SK-N-SH (cell line): ENCODE data around the gene CAPN7. TPM values are rescaled to one million over a fixed set of nuclear protein-coding genes. Genes with fewer than 3 reads are reported as not detected.

Source experiments
- CTCF ChIA-PET: fragments of 300-600, 350-600 bp; formaldehyde crosslinking; extraction: SDS; loops from one replicate; lab custom pipeline; 2021; lab: Yijun Ruan, JAX
- POLR2A ChIA-PET: fragments of 350-600 bp; sonication (Branson Sonifier 250); formaldehyde crosslinking; extraction: SDS; loops from one replicate; lab custom pipeline; 2020; ENCODE audit warnings: antibody characterized with exemption, inconsistent platforms; lab: Yijun Ruan, JAX
- DNase-seq: peaks from one replicate; pipeline ENCODE4 v3.0.0; 2012
- H2AFZ ChIP-seq: fragments of 200-600 bp; sonication (generic); 2 replicates; pipeline ENCODE4 v1.8.1; 2016; ENCODE audit warnings: antibody characterized with exemption, mild to moderate bottlenecking, low read depth
- H3F3A ChIP-seq: fragments of 200-600 bp; sonication (generic); replicated peaks from 2 replicates; pipeline ENCODE3; 2016; ENCODE audit warnings: antibody characterized with exemption, mild to moderate bottlenecking; ENCODE audit not compliant: insufficient read depth
- H3K27ac ChIP-seq, 2 experiments: fragments of 200-500 bp in 1 of 2; fragments of 200-600 bp in 1 of 2; sonication (Bioruptor generic) in 1 of 2; sonication (generic), shearing (Covaris generic) in 1 of 2; 2 replicates each; pipeline versions ENCODE4 v1.5.1 to v1.6.1; 2014 to 2016; ENCODE audit warnings: low read depth in 2 of 2, inconsistent platforms in 1 of 2, low read length in 1 of 2, mild to moderate bottlenecking in 1 of 2, mixed read lengths in 1 of 2
- H3K27me3 ChIP-seq: fragments of 200-600 bp; sonication (generic), shearing (Covaris generic); 2 replicates; pipeline ENCODE4 v1.6.1; 2016; ENCODE audit warnings: mixed run types; ENCODE audit not compliant: insufficient read depth
- H3K36me3 ChIP-seq, 2 experiments: fragments of 200-500 bp in 1 of 2; fragments of 200-600 bp in 1 of 2; sonication (Bioruptor generic) in 1 of 2; sonication (generic) in 1 of 2; replicated peaks in 1 of 2; 2 replicates each; pipeline versions ENCODE3 to v1.5.1; 2014 to 2016; ENCODE audit warnings: low read length in 1 of 2, mild to moderate bottlenecking in 1 of 2; ENCODE audit not compliant: insufficient read depth in 2 of 2, control insufficient read depth in 1 of 2
- H3K4me1 ChIP-seq, 2 experiments: fragments of 200-500 bp in 1 of 2; fragments of 200-600 bp in 1 of 2; sonication (Bioruptor generic) in 1 of 2; sonication (generic), shearing (Covaris generic) in 1 of 2; 2 replicates each; pipeline versions ENCODE4 v1.5.1 to v1.6.1; 2014 to 2016; ENCODE audit warnings: low read depth in 1 of 2, low read length in 1 of 2, mixed run types in 1 of 2; ENCODE audit not compliant: insufficient read depth in 2 of 2, control insufficient read depth in 1 of 2
- H3K4me2 ChIP-seq: fragments of 200-600 bp; sonication (generic), shearing (Covaris generic); 2 replicates; pipeline ENCODE4 v1.6.1; 2017; ENCODE audit warnings: mixed run types
- H3K4me3 ChIP-seq, 2 experiments: fragments of 200-500 bp in 1 of 2; fragments of 200-600 bp in 1 of 2; sonication (Bioruptor generic) in 1 of 2; sonication (generic), shearing (Covaris generic) in 1 of 2; 2 replicates each; pipeline versions ENCODE4 v1.5.1 to v1.8.1; 2014 to 2016; ENCODE audit warnings: low read depth in 2 of 2, inconsistent platforms in 1 of 2, low read length in 1 of 2, mild to moderate bottlenecking in 1 of 2, mixed read lengths in 1 of 2, moderate library complexity in 1 of 2
- H3K79me2 ChIP-seq: fragments of 200-600 bp; sonication (generic); 2 replicates; pipeline ENCODE4 v1.8.1; 2017; ENCODE audit warnings: mild to moderate bottlenecking; ENCODE audit not compliant: insufficient read depth
- H3K9ac ChIP-seq: fragments of 200-600 bp; sonication (generic); 2 replicates; pipeline ENCODE4 v1.6.1; 2017; ENCODE audit warnings: mixed run types
- H3K9me2 ChIP-seq: fragments of 200-600 bp; sonication (generic); 2 replicates; pipeline ENCODE4 v1.6.1; 2017; ENCODE audit warnings: mixed run types
- H3K9me3 ChIP-seq: fragments of 200-600 bp; sonication (generic); 2 replicates; pipeline ENCODE4 v1.6.1; 2017; ENCODE audit warnings: mixed run types, mild to moderate bottlenecking, moderate library complexity
- H4K20me1 ChIP-seq: fragments of 200-600 bp; sonication (generic); 2 replicates; pipeline ENCODE4 v1.6.1; 2017; ENCODE audit warnings: mild to moderate bottlenecking, mixed run types; ENCODE audit not compliant: insufficient read depth
- CHD2 ChIP-seq: fragments of 150-350 bp; IDR thresholded peaks from 2 replicates; pipeline ENCODE4 v1.6.1; 2018; ENCODE audit warnings: low read length; ENCODE audit not compliant: partially characterized antibody
- EP300 ChIP-seq, 2 experiments: IDR thresholded peaks; 2 replicates each; pipeline versions ENCODE4 v1.4.0 to v1.6.1; 2012; ENCODE audit warnings: borderline replicate concordance in 1 of 2, low read depth in 1 of 2, low read length in 1 of 2
- EZH2phosphoT487 ChIP-seq: fragments of 200-600 bp; sonication (generic); IDR thresholded peaks from 2 replicates; pipeline ENCODE4 v1.6.1; 2017; ENCODE audit warnings: low read depth, mixed run types, mild to moderate bottlenecking, antibody characterized with exemption, moderate library complexity, borderline replicate concordance
- FOXM1 ChIP-seq: IDR thresholded peaks from 2 replicates; pipeline ENCODE4 v1.4.0; 2012; ENCODE audit warnings: low read depth, mild to moderate bottlenecking
- GATA2 ChIP-seq: sonication (generic); formaldehyde crosslinking; IDR thresholded peaks from 2 replicates; pipeline ENCODE4 v1.5.0; 2020; ENCODE audit warnings: mild to moderate bottlenecking, missing genetic modification reagents
- IRF3 ChIP-seq: fragments of 150-350 bp; IDR thresholded peaks from 2 replicates; pipeline ENCODE4 v1.6.1; 2016; ENCODE audit warnings: mild to moderate bottlenecking, low read depth, low read length
- MXI1 ChIP-seq: IDR thresholded peaks from 2 replicates; pipeline ENCODE4 v1.6.1; 2012; ENCODE audit warnings: mild to moderate bottlenecking, low read depth, low read length, improper control_type of control experiment
- NRF1 ChIP-seq: IDR thresholded peaks from 2 replicates; pipeline ENCODE4 v1.6.1; 2012; ENCODE audit warnings: low read depth, mild to moderate bottlenecking, low read length
- PBX3 ChIP-seq: IDR thresholded peaks from 2 replicates; pipeline ENCODE4; 2012
- POLR2AphosphoS5 ChIP-seq: IDR thresholded peaks from 2 replicates; pipeline ENCODE4 v1.6.1; 2012; ENCODE audit warnings: low read depth, low read length
- RAD21 ChIP-seq: IDR thresholded peaks from 2 replicates; pipeline ENCODE4 v1.6.1; 2012; ENCODE audit warnings: mild to moderate bottlenecking, low read length
- RCOR1 ChIP-seq: fragments of 150-350 bp; IDR thresholded peaks from 2 replicates; pipeline ENCODE4 v1.6.1; 2017; ENCODE audit warnings: antibody characterized with exemption, low read length
- SIN3A ChIP-seq: IDR thresholded peaks from 2 replicates; pipeline ENCODE4 v1.6.1; 2012; ENCODE audit warnings: low read depth, mild to moderate bottlenecking, low read length, moderate library complexity, borderline replicate concordance
- TAF1 ChIP-seq: IDR thresholded peaks from 2 replicates; pipeline ENCODE4 v1.6.1; 2012; ENCODE audit warnings: low read depth, mild to moderate bottlenecking, low read length, moderate library complexity, borderline replicate concordance
- WGBS: methylation state at CpG from one replicate; pipeline ENCODE4 v1.1.6; 2017; ENCODE audit warnings: low lambda C conversion rate; 5-methylcytosine and 5-hydroxymethylcytosine counted together
- polyA plus RNA-seq, 3 experiments: library from polyadenylated mRNA; depleted of rRNA; stranded (reverse); fragments of >200 nt; gene quantifications; 2 replicates each; pipeline ENCODE4 v1.2.3, GENCODE V29; 2012
- TF ChIP-seq, protein P1 (sequence below): IDR thresholded peaks from 2 replicates; pipeline ENCODE4 v1.6.1; 2012; ENCODE audit warnings: mild to moderate bottlenecking, low read depth, low read length, moderate library complexity
- TF ChIP-seq, protein P2 (sequence below): IDR thresholded peaks from 2 replicates; pipeline ENCODE4 v1.4.0; 2012; ENCODE audit warnings: low read depth, borderline replicate concordance

Gene CAPN7
- polyA plus RNA-seq, 1 of the 3 experiments (the other 2 are of a cell fraction), result 7.3 TPM

- 85% methylated on average over 2 of the region's 2 CpGs for WGBS
- no peaks in the 10 kb centered on the region for H4K20me1 ChIP-seq
- no peaks in the 10 kb centered on the region for H3K9me3 ChIP-seq
- H2AFZ ChIP-seq, result no peak overlapping the region
- CTCF ChIA-PET, result interaction anchor here (0.9 to 8.0 kb wide), 5 partner anchors 68 to 294 kb away, joined by 3 to 85 read pairs (median 7); partner anchors contain the start of gene SH3BP5
- no peaks in the 10 kb centered on the region for H3K27me3 ChIP-seq
- no peak overlapping the region for H3K4me2 ChIP-seq
- H3F3A ChIP-seq, result peaks cover 6% of the 10 kb centered on the region
- H3K27ac ChIP-seq, result no peak overlapping the region
- H3K4me1 ChIP-seq, result peaks cover 2 to 4% of the 10 kb centered on the region in 2 experiments; a peak in 3 of 4 replicates
- peaks cover 18 to 21% of the 10 kb centered on the region in 2 experiments for H3K36me3 ChIP-seq
- no peaks in the 10 kb centered on the region for H3K79me2 ChIP-seq
- no peak overlapping the region for H3K9ac ChIP-seq
- no peak for DNase-seq
- H3K4me3 ChIP-seq, result no peak overlapping the region
- H3K9me2 ChIP-seq, result no peaks in the 10 kb centered on the region
- TF ChIP-seq EP300 (IDR thresholded peaks at IDR 0.05; ENCODE audit: borderline replicate concordance in 1 of 2, low read depth in 1 of 2, low read length in 1 of 2) (no peak), EZH2phosphoT487 (no peak), POLR2AphosphoS5 (no peak), IRF3 (no peak), NRF1 (no peak), MXI1 (no peak), CHD2 (no peak), SIN3A (no peak), RAD21 (no peak), RCOR1 (no peak), GATA2 (CRISPR knock-in tag) (no peak), TAF1 (no peak), FOXM1 (no peak), PBX3 (no peak)
- TF ChIP-seq, protein P1, sequence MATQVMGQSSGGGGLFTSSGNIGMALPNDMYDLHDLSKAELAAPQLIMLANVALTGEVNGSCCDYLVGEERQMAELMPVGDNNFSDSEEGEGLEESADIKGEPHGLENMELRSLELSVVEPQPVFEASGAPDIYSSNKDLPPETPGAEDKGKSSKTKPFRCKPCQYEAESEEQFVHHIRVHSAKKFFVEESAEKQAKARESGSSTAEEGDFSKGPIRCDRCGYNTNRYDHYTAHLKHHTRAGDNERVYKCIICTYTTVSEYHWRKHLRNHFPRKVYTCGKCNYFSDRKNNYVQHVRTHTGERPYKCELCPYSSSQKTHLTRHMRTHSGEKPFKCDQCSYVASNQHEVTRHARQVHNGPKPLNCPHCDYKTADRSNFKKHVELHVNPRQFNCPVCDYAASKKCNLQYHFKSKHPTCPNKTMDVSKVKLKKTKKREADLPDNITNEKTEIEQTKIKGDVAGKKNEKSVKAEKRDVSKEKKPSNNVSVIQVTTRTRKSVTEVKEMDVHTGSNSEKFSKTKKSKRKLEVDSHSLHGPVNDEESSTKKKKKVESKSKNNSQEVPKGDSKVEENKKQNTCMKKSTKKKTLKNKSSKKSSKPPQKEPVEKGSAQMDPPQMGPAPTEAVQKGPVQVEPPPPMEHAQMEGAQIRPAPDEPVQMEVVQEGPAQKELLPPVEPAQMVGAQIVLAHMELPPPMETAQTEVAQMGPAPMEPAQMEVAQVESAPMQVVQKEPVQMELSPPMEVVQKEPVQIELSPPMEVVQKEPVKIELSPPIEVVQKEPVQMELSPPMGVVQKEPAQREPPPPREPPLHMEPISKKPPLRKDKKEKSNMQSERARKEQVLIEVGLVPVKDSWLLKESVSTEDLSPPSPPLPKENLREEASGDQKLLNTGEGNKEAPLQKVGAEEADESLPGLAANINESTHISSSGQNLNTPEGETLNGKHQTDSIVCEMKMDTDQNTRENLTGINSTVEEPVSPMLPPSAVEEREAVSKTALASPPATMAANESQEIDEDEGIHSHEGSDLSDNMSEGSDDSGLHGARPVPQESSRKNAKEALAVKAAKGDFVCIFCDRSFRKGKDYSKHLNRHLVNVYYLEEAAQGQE, result no peak
- TF ChIP-seq, protein P2, sequence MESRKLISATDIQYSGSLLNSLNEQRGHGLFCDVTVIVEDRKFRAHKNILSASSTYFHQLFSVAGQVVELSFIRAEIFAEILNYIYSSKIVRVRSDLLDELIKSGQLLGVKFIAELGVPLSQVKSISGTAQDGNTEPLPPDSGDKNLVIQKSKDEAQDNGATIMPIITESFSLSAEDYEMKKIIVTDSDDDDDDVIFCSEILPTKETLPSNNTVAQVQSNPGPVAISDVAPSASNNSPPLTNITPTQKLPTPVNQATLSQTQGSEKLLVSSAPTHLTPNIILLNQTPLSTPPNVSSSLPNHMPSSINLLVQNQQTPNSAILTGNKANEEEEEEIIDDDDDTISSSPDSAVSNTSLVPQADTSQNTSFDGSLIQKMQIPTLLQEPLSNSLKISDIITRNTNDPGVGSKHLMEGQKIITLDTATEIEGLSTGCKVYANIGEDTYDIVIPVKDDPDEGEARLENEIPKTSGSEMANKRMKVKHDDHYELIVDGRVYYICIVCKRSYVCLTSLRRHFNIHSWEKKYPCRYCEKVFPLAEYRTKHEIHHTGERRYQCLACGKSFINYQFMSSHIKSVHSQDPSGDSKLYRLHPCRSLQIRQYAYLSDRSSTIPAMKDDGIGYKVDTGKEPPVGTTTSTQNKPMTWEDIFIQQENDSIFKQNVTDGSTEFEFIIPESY, result no peak
- POLR2A ChIA-PET, result no interaction called here
Measured at GRCh38 chr3:15263926-15264325, 57.9 kb downstream of the CAPN7 start.
